GM12872 (cell line): ENCODE data around the gene CARM1.

Experiments
- TF ChIP-seq, protein P1 (sequence below): IDR thresholded peaks from 3 replicates; pipeline ENCODE4 v1.5.1; 2011; ENCODE audit warnings: low read depth, mild to moderate bottlenecking, low read length, moderate library complexity; ENCODE audit not compliant: insufficient read depth

CARM1 gene

DNA sequence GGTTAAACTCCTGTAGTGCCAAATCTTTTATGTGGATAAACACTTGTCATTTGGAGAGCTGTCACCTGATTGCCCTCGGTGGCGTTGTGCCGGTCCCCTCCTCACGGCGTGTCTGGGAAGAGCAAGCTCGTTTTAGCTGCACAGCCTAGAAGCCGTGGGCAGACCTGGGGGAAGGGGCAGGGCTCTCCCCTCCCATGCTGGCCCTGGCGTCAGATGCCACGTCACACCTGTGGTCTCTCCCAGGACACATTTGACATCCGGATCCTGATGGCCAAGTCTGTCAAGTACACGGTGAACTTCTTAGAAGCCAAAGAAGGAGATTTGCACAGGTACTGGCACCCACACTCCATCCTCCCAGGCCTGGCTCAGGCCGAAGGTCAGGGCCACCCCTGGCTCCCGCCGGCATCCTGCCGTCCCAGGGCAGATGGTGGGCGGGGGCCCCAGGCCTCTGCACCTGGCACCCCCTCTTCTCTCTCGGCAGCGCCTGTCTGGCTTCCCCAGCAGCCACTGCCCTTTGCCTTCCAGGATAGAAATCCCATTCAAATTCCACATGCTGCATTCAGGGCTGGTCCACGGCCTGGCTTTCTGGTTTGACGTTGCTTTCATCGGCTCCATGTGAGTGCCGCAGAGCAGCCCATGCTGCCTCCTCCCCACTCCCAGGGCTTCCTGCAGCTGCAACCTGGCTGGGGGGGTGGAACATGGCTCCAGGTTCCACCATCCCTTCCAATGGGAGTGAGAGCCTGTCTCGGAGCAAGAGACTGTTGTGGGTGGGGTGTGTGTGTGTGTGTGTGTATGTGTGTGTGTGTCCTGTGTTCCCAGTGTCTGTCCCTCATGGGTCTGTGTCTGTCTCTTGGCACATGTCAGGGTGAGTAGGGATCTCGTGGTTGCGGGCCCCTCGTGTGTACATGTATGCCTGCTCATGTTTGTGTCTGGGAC is 48.3 kb downstream of the CARM1 start:
- TF ChIP-seq, protein P1, sequence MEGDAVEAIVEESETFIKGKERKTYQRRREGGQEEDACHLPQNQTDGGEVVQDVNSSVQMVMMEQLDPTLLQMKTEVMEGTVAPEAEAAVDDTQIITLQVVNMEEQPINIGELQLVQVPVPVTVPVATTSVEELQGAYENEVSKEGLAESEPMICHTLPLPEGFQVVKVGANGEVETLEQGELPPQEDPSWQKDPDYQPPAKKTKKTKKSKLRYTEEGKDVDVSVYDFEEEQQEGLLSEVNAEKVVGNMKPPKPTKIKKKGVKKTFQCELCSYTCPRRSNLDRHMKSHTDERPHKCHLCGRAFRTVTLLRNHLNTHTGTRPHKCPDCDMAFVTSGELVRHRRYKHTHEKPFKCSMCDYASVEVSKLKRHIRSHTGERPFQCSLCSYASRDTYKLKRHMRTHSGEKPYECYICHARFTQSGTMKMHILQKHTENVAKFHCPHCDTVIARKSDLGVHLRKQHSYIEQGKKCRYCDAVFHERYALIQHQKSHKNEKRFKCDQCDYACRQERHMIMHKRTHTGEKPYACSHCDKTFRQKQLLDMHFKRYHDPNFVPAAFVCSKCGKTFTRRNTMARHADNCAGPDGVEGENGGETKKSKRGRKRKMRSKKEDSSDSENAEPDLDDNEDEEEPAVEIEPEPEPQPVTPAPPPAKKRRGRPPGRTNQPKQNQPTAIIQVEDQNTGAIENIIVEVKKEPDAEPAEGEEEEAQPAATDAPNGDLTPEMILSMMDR = no peak

- TF ChIP-seq, protein P1 = no peak
These were observed 48.9 kb downstream of the CARM1 start for GRCh38 chr19:10920288-10920655.

- TF ChIP-seq, protein P1 = no peak
These were observed 49.4 kb downstream of the CARM1 start for GRCh38 chr19:10920781-10921180.

- TF ChIP-seq, protein P1 = no peak
These were observed 50.0 kb downstream of the CARM1 start for GRCh38 chr19:10921199-10921909.

DNA sequence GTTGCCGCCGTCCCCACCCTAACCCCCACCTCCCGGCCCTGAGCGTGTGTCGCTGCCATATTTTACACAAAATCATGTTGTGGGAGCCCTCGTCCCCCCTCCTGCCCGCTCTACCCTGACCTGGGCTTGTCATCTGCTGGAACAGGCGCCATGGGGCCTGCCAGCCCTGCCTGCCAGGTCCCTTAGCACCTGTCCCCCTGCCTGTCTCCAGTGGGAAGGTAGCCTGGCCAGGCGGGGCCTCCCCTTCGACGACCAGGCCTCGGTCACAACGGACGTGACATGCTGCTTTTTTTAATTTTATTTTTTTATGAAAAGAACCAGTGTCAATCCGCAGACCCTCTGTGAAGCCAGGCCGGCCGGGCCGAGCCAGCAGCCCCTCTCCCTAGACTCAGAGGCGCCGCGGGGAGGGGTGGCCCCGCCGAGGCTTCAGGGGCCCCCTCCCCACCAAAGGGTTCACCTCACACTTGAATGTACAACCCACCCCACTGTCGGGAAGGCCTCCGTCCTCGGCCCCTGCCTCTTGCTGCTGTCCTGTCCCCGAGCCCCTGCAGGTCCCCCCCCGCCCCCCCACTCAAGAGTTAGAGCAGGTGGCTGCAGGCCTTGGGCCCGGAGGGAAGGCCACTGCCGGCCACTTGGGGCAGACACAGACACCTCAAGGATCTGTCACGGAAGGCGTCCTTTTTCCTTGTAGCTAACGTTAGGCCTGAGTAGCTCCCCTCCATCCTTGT is 50.7 kb downstream of the CARM1 start:
- TF ChIP-seq, protein P1 = no peak

- TF ChIP-seq, protein P1 = no peak
These were observed 51.3 kb downstream of the CARM1 start for GRCh38 chr19:10922638-10923014.
